GM21529 (cell line): ENCODE measurements around the gene MMP14.
A peak's percentile ranks its signal among the peaks of the same experiment; 100 is the strongest.
"Not testable (repeated sequence)": the region's sequence is repeated elsewhere in the genome, so short reads cannot be mapped to it uniquely, and the experiment has no call there.

Experiments
- ATAC-seq: cut with Tn5 transposase; IDR thresholded peaks from one replicate; pipeline ENCODE4 v1.9.1; 2021; ENCODE audit not compliant: unreplicated experiment

MMP14 gene

DNA sequence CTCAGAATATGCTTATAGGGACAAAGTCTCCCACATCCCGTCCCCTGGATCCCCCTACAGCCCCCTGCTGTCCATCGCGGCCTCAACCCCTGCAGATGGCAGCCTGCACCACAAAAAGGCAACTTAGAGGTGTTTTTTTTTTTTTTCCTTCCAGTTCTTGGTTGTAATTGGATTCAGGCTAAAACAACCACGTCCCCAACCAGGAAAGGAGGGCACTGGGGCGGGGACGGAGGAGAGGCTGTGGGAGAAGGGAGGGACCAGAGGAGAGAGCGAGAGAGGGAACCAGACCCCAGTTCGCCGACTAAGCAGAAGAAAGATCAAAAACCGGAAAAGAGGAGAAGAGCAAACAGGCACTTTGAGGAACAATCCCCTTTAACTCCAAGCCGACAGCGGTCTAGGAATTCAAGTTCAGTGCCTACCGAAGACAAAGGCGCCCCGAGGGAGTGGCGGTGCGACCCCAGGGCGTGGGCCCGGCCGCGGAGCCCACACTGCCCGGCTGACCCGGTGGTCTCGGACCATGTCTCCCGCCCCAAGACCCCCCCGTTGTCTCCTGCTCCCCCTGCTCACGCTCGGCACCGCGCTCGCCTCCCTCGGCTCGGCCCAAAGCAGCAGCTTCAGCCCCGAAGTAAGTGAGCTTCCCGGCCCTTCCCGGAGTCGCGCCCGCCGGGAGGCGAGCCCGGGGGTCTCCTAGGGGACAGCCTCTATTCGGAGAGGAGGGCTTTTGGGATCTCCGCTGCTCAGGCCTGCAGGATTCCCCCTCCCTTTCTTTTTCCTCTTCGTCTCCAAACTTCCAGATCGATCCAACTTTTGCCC, at the start of gene MMP14:
MMP14 (plus strand) TSS at position 285 of the 813 bp plus-strand sequence; CDS start at position 518, 233 bp downstream.
- no peak for ATAC-seq

- no peak for ATAC-seq
These were observed 49.7 kb upstream of the MMP14 start for GRCh38 chr14:22786685-22787084.

GRCh38 chr14:22791301-22791700, 45.1 kb upstream of the MMP14 start:
- no peak for ATAC-seq

DNA sequence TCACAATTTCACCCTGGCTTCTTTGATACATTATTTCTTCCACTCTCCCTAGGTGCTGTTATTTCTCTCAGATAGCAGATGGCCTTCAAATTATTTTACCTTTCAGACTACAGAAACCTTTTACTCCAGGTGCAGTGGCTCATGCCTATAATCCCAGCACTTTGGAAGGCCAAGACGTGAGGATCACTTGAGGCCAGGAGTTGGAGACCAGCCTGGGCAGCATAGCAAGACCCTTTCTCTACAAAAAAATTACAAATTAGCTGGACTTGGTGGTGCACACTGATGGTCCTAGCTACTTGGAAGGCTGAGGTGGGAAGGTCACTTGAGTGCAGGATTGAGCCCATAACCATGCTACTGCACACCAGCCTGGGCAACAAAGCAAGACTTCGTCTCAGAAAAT, 44.2 kb upstream of the MMP14 start:
- no peak for ATAC-seq

- ATAC-seq = not testable (repeated sequence)
These were observed 42.8 kb upstream of the MMP14 start for GRCh38 chr14:22793550-22793949.

DNA sequence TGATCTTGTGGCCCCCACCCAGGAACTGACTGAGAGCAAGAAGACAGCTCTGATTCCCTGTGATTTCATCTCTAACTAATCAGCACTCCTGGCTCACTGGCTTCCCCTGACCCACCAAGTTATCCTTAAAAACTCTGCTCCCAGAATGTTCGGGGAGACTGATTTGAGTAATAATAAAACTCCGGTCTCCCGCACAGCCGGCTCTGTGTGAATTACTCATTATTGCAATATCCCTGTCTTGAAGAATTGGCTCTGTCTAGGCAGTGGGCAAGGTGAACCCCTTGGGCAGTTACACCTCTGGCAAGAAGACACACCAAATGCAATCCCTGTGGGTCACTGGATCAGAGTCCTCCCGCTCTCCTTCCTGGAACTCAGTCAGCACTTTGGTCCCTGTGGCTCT, 42.4 kb upstream of the MMP14 start:
- no peak for ATAC-seq

GRCh38 chr14:22794551-22794951, 41.8 kb upstream of the MMP14 start:
- ATAC-seq = peak; percentile 58

DNA sequence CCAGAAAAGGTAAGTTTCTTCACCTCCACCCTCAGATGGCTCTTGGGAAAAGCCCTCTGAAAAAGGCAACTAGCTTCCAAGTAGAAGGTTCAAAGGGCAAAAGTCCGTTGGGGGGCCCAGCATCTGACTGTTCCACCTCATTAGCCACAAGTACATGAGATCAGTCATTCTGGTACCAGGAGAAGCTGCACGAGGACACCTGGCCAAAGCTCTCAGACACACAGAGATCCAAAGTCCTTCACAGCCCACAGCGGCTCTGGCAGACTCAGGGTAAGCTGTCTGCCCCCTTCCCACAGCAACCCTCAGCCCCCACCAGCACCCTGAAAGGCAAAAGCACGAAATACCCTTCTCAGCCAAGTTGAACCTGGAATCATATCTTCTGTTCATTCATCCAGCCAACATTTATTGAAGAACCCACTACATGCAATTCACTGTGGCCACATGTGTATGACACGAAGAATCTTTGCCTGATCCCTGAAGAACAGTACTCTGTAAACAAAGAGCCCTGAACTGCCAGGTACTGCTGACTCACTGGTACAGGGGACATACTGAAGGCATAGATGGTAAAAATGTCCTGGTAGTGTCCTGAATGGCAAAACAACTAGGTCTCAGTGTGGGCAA, 40.2 kb upstream of the MMP14 start:
- ATAC-seq = peak; percentile 57

- ATAC-seq = no peak
These were observed 39.1 kb upstream of the MMP14 start for GRCh38 chr14:22797017-22797917.

- ATAC-seq = no peak
These were observed 37.9 kb upstream of the MMP14 start for GRCh38 chr14:22798528-22798927.

GRCh38 chr14:22800346-22800745, 36.0 kb upstream of the MMP14 start:
- no peak for ATAC-seq

GRCh38 chr14:22801716-22802115, 34.7 kb upstream of the MMP14 start:
- ATAC-seq = no peak

DNA sequence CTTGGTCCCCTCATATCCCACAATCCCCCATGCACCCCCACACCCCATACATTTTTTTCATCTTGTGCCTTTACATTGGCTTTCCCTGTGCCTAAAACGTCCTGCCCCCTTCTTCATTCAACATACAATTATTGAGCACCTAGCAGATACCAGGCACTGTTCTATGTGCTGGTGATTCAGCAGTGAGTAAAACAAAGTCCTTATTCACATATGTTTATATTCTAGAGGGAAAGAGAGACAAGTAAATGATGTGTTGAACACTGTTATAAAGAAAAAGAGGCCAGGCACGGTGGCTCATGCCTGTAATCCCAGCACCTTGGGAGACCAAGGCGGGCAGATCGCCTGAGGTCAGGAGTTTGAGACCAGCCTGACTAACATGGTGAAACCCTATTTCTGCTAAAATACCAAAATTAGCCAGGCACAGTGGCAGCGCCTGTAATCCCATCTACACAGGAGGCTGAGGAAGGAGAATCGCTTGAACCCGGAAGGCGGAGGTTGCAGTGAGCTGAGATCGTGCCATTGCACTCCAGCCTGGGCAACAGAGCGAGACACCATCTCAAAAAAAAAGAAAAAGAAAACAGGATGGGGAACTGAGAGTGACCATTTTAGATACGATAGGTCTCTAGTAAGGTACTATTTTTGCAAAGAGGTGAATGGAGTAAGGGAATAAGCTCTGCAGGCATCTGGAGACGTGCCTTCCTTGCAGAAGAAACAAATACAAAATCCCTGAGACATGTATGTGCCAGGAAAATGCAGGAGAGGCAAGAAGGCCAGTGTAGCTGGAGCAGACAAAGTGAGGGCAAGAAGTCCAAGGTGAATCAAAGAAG, 33.3 kb upstream of the MMP14 start:
- ATAC-seq = peak; percentile 67

GRCh38 chr14:22803687-22803974, 32.8 kb upstream of the MMP14 start:
- peak; percentile 42 for ATAC-seq

GRCh38 chr14:22805235-22805634, 31.1 kb upstream of the MMP14 start:
- not testable (repeated sequence) for ATAC-seq

GRCh38 chr14:22807432-22808087, 28.8 kb upstream of the MMP14 start:
- ATAC-seq = no peak

DNA sequence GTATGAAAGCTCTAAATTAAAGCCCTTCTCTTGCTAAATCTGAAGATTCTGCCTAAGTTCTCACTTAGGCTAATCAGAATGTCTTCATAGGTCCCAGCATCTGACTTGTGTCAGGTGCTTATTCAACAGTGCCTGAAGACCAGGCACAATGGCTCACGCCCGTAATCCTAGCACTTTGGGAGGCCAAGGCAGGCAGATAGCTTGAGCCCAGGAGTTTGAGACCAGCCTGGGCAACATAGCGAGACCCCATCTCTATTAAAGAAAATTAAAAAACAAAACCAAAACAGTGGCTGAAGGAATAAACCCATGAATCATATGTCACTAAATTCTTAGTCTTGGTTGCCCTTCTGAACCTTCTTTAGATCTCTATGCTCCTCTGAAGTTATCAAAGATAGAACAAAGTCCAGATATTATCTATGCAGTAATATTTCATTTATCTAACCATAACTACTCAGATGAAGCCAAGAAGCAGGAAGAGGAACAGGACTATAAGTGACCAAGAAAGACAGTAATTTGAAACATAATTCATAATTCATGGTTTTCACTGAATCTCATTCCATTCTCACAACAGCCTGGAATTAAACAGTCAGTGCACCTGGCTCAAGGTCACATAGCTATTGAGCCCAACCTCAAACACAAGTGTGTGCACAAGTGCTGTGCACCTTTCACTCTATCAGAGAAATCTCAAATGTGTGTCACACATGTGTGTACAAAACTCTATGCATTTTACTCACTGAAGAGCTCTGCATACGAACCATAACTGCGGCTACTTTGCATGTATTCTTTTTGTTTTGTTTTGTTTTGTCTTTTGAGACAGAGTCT, 27.8 kb upstream of the MMP14 start:
- ATAC-seq = no peak

DNA sequence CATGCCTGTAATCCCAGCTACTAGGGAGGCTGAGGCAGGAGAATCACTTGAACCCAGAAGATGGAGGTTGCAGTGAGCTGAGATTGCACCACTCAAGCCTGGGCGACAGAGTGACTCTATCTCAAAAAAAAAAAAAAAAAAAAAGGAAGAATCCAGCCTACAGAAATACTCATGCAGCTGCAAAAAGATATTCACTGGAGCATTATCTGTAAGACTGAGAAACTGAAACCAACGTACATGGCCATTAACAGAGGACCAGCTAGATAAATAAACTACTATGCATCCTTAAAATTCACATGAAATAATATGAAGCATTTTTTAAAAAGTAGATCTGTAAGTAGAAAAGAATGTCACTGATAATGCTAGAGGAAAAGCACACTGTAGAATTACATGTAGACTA, 24.7 kb upstream of the MMP14 start:
- no peak for ATAC-seq

GRCh38 chr14:22812744-22813143, 23.6 kb upstream of the MMP14 start:
- ATAC-seq = no peak
